HCT116 (cell line): ENCODE data around the gene NSUN7. TPM values are rescaled to one million over a fixed set of nuclear protein-coding genes. Genes with fewer than 3 reads are reported as not detected.

Experiments
- ATAC-seq: fragments of 200-7000 bp; cut with Tn5 transposase; 2 replicates; pipeline ENCODE4 v1.9.1; 2020; ENCODE audit warnings: mild to moderate bottlenecking, moderate library complexity
- BruUV-seq: library from RNA; stranded (reverse); fragments of 400-500 nt; replicated peaks from 2 replicates; lab custom pipeline; 2021; lab: Mats Ljungman, UMichigan
- CTCF ChIA-PET: fragments of 300-600 bp; sonication (Branson Sonifier 250); formaldehyde crosslinking; loops from one replicate; lab custom pipeline; 2021; ENCODE audit warnings: antibody characterized with exemption; lab: Charles Lee
- POLR2A ChIA-PET: fragments of 300-600, 350-600 bp; sonication (Branson Sonifier 250); formaldehyde crosslinking; loops from one replicate; lab custom pipeline; 2021; ENCODE audit warnings: antibody characterized with exemption; lab: Charles Lee
- RAD21 ChIA-PET, 2 experiments: fragments of 300-600 bp; sonication (Branson Sonifier 250); formaldehyde crosslinking; loops; one replicate each; lab custom pipeline; 2023; ENCODE audit warnings: low total read pairs in 2 of 2; ENCODE audit not compliant: uncharacterized antibody in 2 of 2, unreplicated experiment in 2 of 2, low non-redundant PET in 1 of 2; lab: Charles Lee
- DNase-seq: peaks from one replicate; pipeline ENCODE4 v3.0.0-alpha.2; 2010; ENCODE audit warnings: low read depth, low spot score
- H2AFZ ChIP-seq: fragments of 200-600 bp; shearing (Covaris generic), sonication (generic); 2 replicates; pipeline ENCODE4 v1.6.1; 2017; ENCODE audit warnings: low read depth, mixed run types, mixed read lengths, antibody characterized with exemption, low read length; ENCODE audit not compliant: poor library complexity, severe bottlenecking
- H3K27ac ChIP-seq: 2 replicates; pipeline ENCODE4 v1.5.1; 2012; ENCODE audit warnings: low read depth, low read length
- H3K27me3 ChIP-seq: fragments of 200-600 bp; sonication (generic); 2 replicates; pipeline ENCODE4 v1.6.1; 2016; ENCODE audit warnings: mixed run types, low read length, mixed read lengths; ENCODE audit not compliant: insufficient read depth
- H3K36me3 ChIP-seq, 2 experiments: fragments of 200-500 bp in 1 of 2; fragments of 200-600 bp in 1 of 2; sonication (Bioruptor generic) in 1 of 2; sonication (generic) in 1 of 2; 2 replicates each; pipeline versions ENCODE4 v1.5.1 to v1.6.1; 2014 to 2016; ENCODE audit warnings: low read length in 2 of 2, inconsistent platforms in 1 of 2, mixed read lengths in 1 of 2, mixed run types in 1 of 2; ENCODE audit not compliant: insufficient read depth in 2 of 2, control insufficient read depth in 1 of 2
- H3K4me1 ChIP-seq, 2 experiments: fragments of 200-600 bp in 1 of 2; sonication (generic) in 1 of 2; 2 replicates each; pipeline versions ENCODE4 v1.5.1 to v1.6.1; 2012 to 2017; ENCODE audit warnings: low read length in 2 of 2, inconsistent platforms in 1 of 2, mild to moderate bottlenecking in 1 of 2, mixed read lengths in 1 of 2, mixed run types in 1 of 2, moderate library complexity in 1 of 2; ENCODE audit not compliant: insufficient read depth in 2 of 2, control insufficient read depth in 1 of 2
- H3K4me2 ChIP-seq: fragments of 200-600 bp; sonication (generic); 2 replicates; pipeline ENCODE4 v1.6.1; 2017; ENCODE audit warnings: mixed run types, low read length, mixed read lengths
- H3K4me3 ChIP-seq, 2 experiments: fragments of 200-600 bp in 1 of 2; sonication (generic) in 1 of 2; replicated peaks in 1 of 2; 2 replicates each; pipeline ENCODE4 v1.5.1; 2011 to 2016; ENCODE audit warnings: low read length in 2 of 2, control low read depth in 1 of 2, low read depth in 1 of 2, mild to moderate bottlenecking in 1 of 2, mixed read lengths in 1 of 2, mixed run types in 1 of 2
- H3K79me2 ChIP-seq: fragments of 200-600 bp; sonication (generic); 2 replicates; pipeline ENCODE4 v1.6.1; 2017; ENCODE audit warnings: mild to moderate bottlenecking, mixed run types, low read length, moderate library complexity, mixed read lengths; ENCODE audit not compliant: insufficient read depth
- H3K9ac ChIP-seq: fragments of 200-600 bp; sonication (generic); 2 replicates; pipeline ENCODE4 v1.6.1; 2016; ENCODE audit warnings: low read length, mixed read lengths
- H3K9me2 ChIP-seq: fragments of 200-600 bp; sonication (generic), shearing (Covaris generic); 2 replicates; pipeline ENCODE4 v1.6.1; 2017; ENCODE audit warnings: mixed run types, mild to moderate bottlenecking, moderate library complexity; ENCODE audit not compliant: insufficient read depth
- H3K9me3 ChIP-seq, 2 experiments: fragments of 200-500 bp in 1 of 2; fragments of 200-600 bp in 1 of 2; sonication (Bioruptor generic) in 1 of 2; sonication (generic) in 1 of 2; 2 replicates each; pipeline ENCODE4 v1.6.1; 2014 to 2017; ENCODE audit warnings: low read length in 2 of 2, mixed read lengths in 2 of 2, inconsistent platforms in 1 of 2, low read depth in 1 of 2, mild to moderate bottlenecking in 1 of 2, mixed run types in 1 of 2, moderate library complexity in 1 of 2; ENCODE audit not compliant: control insufficient read depth in 1 of 2, insufficient read depth in 1 of 2
- H4K20me1 ChIP-seq: fragments of 200-600 bp; sonication (generic), shearing (Covaris generic); 2 replicates; pipeline ENCODE4 v1.6.1; 2017; ENCODE audit warnings: mixed run types, mild to moderate bottlenecking, moderate library complexity; ENCODE audit not compliant: insufficient read depth
- ATF3 ChIP-seq: IDR thresholded peaks from 2 replicates; pipeline ENCODE4 v1.6.1; 2012
- CBX3 ChIP-seq: IDR thresholded peaks from 2 replicates; pipeline ENCODE4 v1.6.1; 2012; ENCODE audit warnings: low read depth
- CEBPB ChIP-seq: IDR thresholded peaks from 2 replicates; pipeline ENCODE4 v1.6.1; 2012; ENCODE audit warnings: low read depth
- EGR1 ChIP-seq: IDR thresholded peaks from 2 replicates; pipeline ENCODE4 v1.6.1; 2012; ENCODE audit warnings: low read depth
- ELF1 ChIP-seq: IDR thresholded peaks from 2 replicates; pipeline ENCODE4 v1.6.1; 2012; ENCODE audit warnings: low read depth, borderline replicate concordance
- EZH2 ChIP-seq: fragments of 200-600 bp; sonication (generic); IDR thresholded peaks from 2 replicates; pipeline ENCODE4 v1.6.1; 2017; ENCODE audit warnings: antibody characterized with exemption, mixed run types
- EZH2phosphoT487 ChIP-seq: fragments of 200-600 bp; IDR thresholded peaks from 2 replicates; pipeline ENCODE4 v1.6.1; 2018; ENCODE audit warnings: antibody characterized with exemption, borderline replicate concordance
- MAX ChIP-seq: IDR thresholded peaks from 2 replicates; pipeline ENCODE4 v1.6.1; 2012
- POLR2A ChIP-seq: IDR thresholded peaks from 2 replicates; pipeline ENCODE4 v1.7.0; 2011; ENCODE audit warnings: borderline replicate concordance; ENCODE audit not compliant: insufficient read depth, insufficient read length; ENCODE audit errors: extremely low read depth
- POLR2AphosphoS5 ChIP-seq: IDR thresholded peaks from 2 replicates; pipeline ENCODE4 v1.6.1; 2011; ENCODE audit warnings: mild to moderate bottlenecking, low read depth, low read length, moderate library complexity
- RAD21 ChIP-seq: IDR thresholded peaks from 2 replicates; pipeline ENCODE4 v1.6.1; 2012; ENCODE audit warnings: low read depth, mild to moderate bottlenecking
- SIN3A ChIP-seq: IDR thresholded peaks from 2 replicates; pipeline ENCODE4 v1.6.1; 2012; ENCODE audit warnings: low read depth
- SRF ChIP-seq: IDR thresholded peaks from 2 replicates; pipeline ENCODE4 v1.6.1; 2012; ENCODE audit warnings: low read depth
- TCF7L2 ChIP-seq: IDR thresholded peaks from 2 replicates; pipeline ENCODE4 v1.7.0; 2011; ENCODE audit warnings: borderline replicate concordance, inconsistent platforms; ENCODE audit not compliant: insufficient read depth, insufficient read length; ENCODE audit errors: extremely low read depth
- YY1 ChIP-seq: IDR thresholded peaks from 2 replicates; pipeline ENCODE4 v1.6.1; 2011; ENCODE audit warnings: low read length, low read depth, moderate library complexity, mild to moderate bottlenecking; ENCODE audit not compliant: insufficient replicate concordance; ENCODE audit errors: extremely low read depth
- ZFX ChIP-seq: fragments of 450-650 bp; IDR thresholded peaks from 2 replicates; pipeline ENCODE4 v1.6.1; 2017
- ZNF274 ChIP-seq: fragments of 200-500 bp; sonication (Bioruptor generic); IDR thresholded peaks from 2 replicates; pipeline ENCODE4 v1.6.1; 2014; ENCODE audit warnings: mild to moderate bottlenecking, low read depth, low read length, inconsistent platforms
- intact Hi-C: fragments of 100-400 bp; cut with micrococcal nuclease; formaldehyde crosslinking; loops from 2 replicates; pipeline ENCODE4 v1.10.0; 2022
- total RNA-seq: library from RNA; stranded (reverse); gene quantifications from one replicate; pipeline ENCODE4 v1.2.1, GENCODE V29; 2021; ENCODE audit not compliant: unreplicated experiment
- TF ChIP-seq, protein P1 (sequence below): IDR thresholded peaks from 2 replicates; pipeline ENCODE4 v1.6.1; 2011; ENCODE audit warnings: mild to moderate bottlenecking, low read length, moderate library complexity; ENCODE audit not compliant: insufficient replicate concordance; ENCODE audit errors: extremely low read depth
- TF ChIP-seq, protein P2 (sequence below), 3 experiments: fragments of 200-600 bp in 1 of 3; sonication (generic) in 1 of 3; IDR thresholded peaks in 2 of 3; conservative IDR thresholded peaks in 1 of 3; 2 replicates each; pipeline ENCODE4 v1.5.1; 2012 to 2017; ENCODE audit warnings: low read depth in 2 of 3, low read length in 2 of 3, antibody characterized with exemption in 1 of 3, borderline replicate concordance in 1 of 3, control low read depth in 1 of 3, mild to moderate bottlenecking in 1 of 3, mixed read lengths in 1 of 3, mixed run types in 1 of 3, moderate library complexity in 1 of 3; ENCODE audit not compliant: insufficient read depth in 1 of 3

The NSUN7 gene
- total RNA-seq, 1 experiment from 2014 or later: 0.07 TPM

GRCh38 chr4:40831146-40831907 is 81.6 kb downstream of the NSUN7 start:
- H4K20me1 ChIP-seq: no peaks in the 10 kb centered on the region
- H3K27ac ChIP-seq: no peak overlapping the region
- no peak overlapping the region for H3K4me2 ChIP-seq
- CTCF ChIA-PET: interaction anchor here (1.6 kb wide), 1 partner anchor 10 kb away, joined by 6 read pairs; no protein-coding TSS in a partner anchor
- no peaks in the 10 kb centered on the region for H3K27me3 ChIP-seq
- BruUV-seq: no TSS peak
- RAD21 ChIA-PET: no interaction called here
- H3K9ac ChIP-seq: no peak overlapping the region
- no peak for DNase-seq
- no peak overlapping the region for H3K4me3 ChIP-seq
- H3K79me2 ChIP-seq: no peaks in the 10 kb centered on the region
- H3K9me3 ChIP-seq: no peaks in the 10 kb centered on the region
- POLR2A ChIA-PET: no interaction called here
- TF ChIP-seq SRF: no peak
- TF ChIP-seq RAD21: no peak
- no peak for TF ChIP-seq ZNF274
- no peak for TF ChIP-seq ATF3
- no peak for TF ChIP-seq YY1
- TF ChIP-seq EZH2phosphoT487: no peak
- TF ChIP-seq ELF1: no peak
- TF ChIP-seq POLR2A: no peak
- TF ChIP-seq CEBPB: no peak
- TF ChIP-seq ZFX: no peak
- no peak for TF ChIP-seq EZH2
- TF ChIP-seq MAX: no peak
- no peak for TF ChIP-seq TCF7L2
- no peak for TF ChIP-seq SIN3A
- TF ChIP-seq EGR1: no peak
- TF ChIP-seq, protein P1, sequence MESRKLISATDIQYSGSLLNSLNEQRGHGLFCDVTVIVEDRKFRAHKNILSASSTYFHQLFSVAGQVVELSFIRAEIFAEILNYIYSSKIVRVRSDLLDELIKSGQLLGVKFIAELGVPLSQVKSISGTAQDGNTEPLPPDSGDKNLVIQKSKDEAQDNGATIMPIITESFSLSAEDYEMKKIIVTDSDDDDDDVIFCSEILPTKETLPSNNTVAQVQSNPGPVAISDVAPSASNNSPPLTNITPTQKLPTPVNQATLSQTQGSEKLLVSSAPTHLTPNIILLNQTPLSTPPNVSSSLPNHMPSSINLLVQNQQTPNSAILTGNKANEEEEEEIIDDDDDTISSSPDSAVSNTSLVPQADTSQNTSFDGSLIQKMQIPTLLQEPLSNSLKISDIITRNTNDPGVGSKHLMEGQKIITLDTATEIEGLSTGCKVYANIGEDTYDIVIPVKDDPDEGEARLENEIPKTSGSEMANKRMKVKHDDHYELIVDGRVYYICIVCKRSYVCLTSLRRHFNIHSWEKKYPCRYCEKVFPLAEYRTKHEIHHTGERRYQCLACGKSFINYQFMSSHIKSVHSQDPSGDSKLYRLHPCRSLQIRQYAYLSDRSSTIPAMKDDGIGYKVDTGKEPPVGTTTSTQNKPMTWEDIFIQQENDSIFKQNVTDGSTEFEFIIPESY: no peak
- TF ChIP-seq POLR2AphosphoS5: no peak
- TF ChIP-seq, protein P2, sequence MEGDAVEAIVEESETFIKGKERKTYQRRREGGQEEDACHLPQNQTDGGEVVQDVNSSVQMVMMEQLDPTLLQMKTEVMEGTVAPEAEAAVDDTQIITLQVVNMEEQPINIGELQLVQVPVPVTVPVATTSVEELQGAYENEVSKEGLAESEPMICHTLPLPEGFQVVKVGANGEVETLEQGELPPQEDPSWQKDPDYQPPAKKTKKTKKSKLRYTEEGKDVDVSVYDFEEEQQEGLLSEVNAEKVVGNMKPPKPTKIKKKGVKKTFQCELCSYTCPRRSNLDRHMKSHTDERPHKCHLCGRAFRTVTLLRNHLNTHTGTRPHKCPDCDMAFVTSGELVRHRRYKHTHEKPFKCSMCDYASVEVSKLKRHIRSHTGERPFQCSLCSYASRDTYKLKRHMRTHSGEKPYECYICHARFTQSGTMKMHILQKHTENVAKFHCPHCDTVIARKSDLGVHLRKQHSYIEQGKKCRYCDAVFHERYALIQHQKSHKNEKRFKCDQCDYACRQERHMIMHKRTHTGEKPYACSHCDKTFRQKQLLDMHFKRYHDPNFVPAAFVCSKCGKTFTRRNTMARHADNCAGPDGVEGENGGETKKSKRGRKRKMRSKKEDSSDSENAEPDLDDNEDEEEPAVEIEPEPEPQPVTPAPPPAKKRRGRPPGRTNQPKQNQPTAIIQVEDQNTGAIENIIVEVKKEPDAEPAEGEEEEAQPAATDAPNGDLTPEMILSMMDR (IDR thresholded peaks at IDR 0.05 in 2 of 3, conservative IDR thresholded peaks at IDR 0.05 in 1 of 3; ENCODE audit: borderline replicate concordance in 1 of 3, insufficient read depth in 1 of 3, low read depth in 2 of 3, low read length in 2 of 3): no peak
- no peak for TF ChIP-seq CBX3
- no peaks in the 10 kb centered on the region for H3K9me2 ChIP-seq
- 0 out of 4 replicates have a peak, but pooled peaks cover 0 to 5% of the 10 kb centered on the region in 2 experiments for H3K4me1 ChIP-seq
- H3K36me3 ChIP-seq: no peaks in the 10 kb centered on the region
- intact Hi-C loops: no loop called here
- no peak overlapping the region for H2AFZ ChIP-seq
- ATAC-seq: no peak
